Activated gamma-delta T cell (primary cell): ENCODE results near the gene TMEM25.
A peak's percentile ranks its signal among the peaks of the same experiment; 100 is the strongest.
"Not testable (repeated sequence)": the region's sequence is repeated elsewhere in the genome, so short reads cannot be mapped to it uniquely, and the experiment has no call there.

Experiments
- DNase-seq: peaks from one replicate; lab custom pipeline; 2025; lab: John Stamatoyannopoulos, UW

Gene TMEM25

DNA sequence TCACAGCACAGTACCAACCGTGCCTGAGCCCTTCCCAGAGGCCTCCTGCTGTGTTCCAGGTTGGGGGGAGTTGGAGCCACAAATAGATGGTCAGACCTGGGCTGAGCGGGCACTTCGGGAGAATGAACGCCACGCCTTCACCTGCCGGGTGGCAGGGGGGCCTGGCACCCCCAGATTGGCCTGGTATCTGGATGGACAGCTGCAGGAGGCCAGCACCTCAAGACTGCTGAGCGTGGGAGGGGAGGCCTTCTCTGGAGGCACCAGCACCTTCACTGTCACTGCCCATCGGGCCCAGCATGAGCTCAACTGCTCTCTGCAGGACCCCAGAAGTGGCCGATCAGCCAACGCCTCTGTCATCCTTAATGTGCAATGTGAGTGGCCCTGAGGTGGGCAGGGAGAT is 1.1 kb downstream of the TMEM25 start:
- no peak for DNase-seq

DNA sequence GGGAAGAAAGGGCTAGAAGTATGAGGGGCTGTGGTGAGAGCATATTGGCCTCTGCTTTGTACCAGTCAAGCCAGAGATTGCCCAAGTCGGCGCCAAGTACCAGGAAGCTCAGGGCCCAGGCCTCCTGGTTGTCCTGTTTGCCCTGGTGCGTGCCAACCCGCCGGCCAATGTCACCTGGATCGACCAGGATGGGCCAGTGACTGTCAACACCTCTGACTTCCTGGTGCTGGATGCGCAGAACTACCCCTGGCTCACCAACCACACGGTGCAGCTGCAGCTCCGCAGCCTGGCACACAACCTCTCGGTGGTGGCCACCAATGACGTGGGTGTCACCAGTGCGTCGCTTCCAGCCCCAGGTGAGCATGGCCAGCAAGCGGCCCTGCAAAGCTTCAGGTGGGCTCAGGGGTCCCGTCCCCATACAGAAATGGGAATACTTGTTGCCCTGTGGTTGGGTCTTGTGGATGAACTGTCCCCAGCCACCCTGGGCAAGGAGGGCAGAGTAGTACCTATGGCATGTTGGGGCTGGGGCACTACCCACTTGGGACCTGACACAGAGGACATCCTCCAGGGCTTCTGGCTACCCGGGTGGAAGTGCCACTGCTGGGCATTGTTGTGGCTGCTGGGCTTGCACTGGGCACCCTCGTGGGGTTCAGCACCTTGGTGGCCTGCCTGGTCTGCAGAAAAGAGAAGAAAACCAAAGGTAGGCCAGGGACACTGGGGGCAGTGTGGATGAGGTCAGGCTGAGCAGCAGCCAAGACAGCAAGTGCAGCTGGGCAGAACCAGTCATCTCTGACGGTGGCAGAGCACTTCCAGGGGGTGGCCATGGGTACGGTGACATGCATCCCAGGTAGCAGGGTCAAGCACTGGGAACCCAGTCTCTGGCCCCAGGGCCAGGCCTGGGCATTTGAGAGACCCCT is 2.1 kb downstream of the TMEM25 start:
- DNase-seq: no peak

DNA sequence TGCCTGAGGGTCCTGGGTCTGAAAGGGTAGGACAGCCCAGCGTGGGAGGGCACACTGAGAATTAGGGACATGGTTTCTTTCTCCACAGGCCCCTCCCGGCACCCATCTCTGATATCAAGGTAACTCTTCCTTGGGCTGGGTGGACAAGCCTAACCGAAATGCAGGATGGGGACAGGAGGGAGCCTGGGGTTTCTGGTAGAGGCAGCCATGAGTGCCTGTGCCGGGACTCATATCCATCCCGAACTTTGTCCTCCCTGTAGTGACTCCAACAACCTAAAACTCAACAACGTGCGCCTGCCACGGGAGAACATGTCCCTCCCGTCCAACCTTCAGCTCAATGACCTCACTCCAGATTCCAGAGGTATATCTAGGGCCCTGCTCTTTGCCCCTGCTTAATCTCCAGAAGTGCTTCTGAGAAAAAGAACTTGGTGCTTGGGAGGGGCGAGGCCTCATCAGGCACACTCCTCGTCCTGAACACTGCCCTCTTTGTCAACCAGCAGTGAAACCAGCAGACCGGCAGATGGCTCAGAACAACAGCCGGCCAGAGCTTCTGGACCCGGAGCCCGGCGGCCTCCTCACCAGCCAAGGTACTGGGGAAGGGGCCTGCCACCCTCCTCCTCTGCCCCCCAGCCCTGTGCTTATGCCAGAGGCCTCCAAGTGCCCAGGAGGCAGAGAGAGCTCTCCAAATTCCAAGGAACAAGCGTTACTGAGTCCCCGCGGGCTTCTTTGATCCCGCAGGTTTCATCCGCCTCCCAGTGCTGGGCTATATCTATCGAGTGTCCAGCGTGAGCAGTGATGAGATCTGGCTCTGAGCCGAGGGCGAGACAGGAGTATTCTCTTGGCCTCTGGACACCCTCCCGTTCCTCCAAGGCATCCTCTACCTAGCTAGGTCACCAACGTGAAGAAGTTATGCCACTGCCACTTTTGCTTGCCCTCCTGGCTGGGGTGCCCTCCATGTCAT is 3.1 kb downstream of the TMEM25 start:
- DNase-seq: no peak

DNA sequence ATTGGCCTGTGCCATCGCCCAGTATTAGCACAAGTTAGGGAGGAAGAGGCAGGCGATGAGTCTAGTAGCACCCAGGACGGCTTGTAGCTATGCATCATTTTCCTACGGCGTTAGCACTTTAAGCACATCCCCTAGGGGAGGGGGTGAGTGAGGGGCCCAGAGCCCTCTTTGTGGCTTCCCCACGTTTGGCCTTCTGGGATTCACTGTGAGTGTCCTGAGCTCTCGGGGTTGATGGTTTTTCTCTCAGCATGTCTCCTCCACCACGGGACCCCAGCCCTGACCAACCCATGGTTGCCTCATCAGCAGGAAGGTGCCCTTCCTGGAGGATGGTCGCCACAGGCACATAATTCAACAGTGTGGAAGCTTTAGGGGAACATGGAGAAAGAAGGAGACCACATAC is 4.3 kb downstream of the TMEM25 start:
- no peak for DNase-seq

DNA sequence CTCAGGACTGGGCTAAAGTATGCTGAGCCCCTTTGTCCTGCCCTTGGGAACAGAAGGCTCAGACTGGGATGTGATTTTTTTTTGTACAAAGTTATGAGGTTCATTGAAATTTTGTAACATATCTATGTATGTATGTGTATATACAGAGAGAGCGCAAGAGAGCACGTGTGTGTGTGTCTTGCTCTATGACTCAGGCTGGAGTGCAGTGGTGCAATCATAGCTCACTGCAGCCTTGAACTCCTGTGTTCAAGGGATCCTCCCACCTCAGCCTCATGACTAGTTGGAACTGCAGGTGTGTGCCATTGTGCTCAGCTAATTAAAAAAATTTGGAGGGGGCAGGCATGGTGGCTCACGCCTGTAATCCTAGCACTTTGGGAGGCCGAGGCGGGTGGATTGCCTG is 5.7 kb downstream of the TMEM25 start:
- no peak for DNase-seq

DNA sequence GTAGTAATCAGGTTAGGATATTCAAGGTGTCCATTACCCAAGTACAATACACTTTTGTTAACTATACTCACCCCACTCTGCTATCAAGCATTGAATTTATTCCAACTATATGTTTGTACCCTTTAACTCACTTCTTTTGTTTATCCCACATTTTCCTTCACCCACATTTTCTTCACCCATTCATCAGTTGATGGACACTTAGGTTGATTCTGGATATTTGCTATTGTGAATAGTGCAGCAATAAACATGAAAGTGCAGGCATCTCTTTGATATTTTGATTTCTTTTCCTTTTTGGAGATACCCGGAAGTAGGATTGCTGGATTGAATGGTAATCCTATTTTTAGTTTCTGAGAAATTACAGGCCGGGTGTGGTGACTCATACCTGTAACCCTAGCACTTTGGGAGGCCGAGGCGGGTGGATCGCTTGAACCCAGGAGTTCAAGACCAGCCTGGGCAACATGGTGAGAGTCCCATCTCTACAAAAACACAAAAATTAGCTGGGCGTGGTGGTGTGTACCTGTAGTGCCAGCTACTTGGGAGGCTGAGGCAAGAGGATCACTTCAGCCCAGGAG is 6.5 kb downstream of the TMEM25 start:
- DNase-seq: no peak

DNA sequence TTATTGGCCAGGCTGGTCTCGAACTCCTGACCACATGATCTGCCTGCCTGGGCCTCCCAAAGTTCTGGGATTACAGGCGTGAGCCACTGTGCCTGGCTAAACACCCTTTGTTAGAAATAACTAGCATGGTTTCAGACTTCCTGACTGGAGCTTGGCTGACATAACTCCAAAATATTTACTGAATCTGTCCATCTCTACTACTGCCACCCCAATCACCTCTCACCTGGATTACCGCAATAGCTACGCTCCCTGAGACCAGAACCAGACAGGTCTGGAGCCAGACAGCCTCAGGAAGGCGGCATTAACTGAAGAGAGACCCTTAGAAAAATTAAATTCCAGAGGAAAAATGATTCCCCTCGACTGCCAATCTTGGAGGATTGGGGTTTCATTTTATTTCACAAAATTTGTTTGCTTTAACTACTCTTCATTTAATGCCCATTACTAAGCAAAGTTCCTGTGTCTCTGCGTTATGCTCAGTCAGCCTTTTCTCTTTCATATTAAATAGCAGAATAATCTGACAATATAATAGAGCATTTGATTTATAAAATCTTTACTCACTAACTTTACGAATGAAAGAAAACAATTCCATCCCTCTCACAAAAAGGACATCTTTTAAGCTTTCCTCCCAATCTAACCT is 13.1 kb downstream of the TMEM25 start:
- no peak for DNase-seq

DNA sequence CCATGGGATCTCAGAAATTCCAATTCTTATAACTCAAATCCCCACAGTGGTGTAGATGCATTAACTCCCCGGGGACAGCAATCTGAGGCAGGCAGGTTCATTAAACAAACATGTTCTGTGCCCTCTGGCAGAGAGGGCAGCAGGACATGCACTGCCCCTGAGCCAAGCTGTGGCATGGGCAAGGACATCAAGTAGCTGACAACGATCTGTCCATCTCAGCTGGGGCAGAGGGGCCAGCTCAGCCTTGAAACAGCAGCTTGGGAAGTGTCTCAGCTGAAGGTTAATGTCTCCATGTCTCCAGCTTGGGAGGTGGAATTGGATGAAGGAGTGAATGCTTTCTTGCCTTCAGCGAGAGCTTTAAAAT is 13.6 kb downstream of the TMEM25 start:
- DNase-seq: no peak

DNA sequence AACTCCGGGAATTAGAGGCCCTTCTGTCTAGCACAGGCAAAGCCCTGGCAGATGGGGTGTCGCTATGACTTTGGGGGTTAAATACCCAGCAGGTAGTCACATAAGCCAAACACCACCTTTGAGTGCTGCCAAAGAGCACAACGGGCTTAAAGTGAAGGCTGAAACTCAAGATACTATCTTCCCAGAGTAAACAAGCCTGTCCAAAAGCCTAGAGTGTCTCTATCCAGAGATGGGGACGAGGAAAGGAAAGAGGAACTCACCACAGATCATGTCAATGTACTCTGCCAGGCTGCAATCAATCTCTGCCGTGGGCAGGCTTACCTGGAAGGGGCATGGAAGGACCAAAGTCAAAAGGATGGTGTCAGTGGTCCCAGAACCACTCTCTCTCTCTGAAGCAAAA is 14.5 kb downstream of the TMEM25 start:
- no peak for DNase-seq

DNA sequence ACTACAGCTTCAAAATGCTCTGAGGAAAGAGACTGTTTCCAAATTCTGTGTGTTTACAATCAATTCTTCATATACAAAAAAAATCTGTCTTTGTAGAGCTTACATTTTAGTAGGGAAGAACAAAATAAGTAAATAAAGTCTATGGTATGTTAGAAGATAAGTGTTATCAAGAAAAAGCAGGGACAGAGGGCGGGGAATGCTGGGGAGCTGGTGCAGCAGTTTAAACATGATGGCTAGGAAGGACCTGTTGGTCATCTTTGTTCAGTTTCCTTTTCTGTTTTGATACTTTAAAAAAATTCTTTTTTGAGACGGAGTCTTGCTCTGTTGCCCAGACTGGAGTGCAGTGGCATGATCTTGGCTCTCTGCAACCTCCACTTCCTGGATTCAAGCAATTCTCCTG is 16.1 kb downstream of the TMEM25 start:
- no peak for DNase-seq

DNA sequence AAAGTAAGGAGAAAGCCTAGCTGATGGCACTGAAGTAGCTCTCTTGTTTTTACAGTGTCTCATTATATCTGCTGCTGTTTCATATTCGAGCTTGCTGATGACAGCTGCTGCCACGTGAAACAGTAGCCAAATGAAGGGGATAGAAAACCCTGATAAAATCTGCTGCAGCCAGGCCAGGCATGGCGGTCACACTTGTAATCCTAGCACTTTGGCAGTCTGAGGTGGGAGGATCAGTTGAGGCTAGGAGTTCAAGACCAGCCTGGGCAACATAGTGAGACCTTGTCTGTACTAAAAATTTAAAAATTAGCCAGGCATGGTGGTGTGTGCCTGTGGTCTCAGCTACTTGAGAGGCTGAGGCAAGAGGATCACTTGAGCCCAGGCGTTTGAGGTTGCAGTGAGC is 21.3 kb downstream of the TMEM25 start:
- DNase-seq: no peak

DNA sequence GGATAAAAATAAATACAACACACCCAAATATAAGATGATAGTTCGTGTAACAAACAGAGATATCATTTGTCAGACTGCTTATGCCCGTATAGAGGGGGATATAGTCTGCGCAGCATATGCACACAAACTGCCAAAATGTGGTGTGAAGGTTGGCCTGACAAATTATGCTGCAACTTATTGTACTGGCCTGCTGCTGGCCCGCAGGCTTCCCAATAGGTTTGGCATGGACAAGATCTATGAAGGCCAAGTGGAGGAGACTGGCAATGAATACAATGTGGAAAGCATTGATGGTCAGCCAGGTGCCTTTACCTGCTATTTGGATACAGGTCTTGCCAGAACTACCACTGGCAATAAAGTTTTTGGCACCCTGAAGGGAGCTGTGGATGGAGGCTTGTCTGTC is 29.8 kb downstream of the TMEM25 start:
- DNase-seq: no peak

DNA sequence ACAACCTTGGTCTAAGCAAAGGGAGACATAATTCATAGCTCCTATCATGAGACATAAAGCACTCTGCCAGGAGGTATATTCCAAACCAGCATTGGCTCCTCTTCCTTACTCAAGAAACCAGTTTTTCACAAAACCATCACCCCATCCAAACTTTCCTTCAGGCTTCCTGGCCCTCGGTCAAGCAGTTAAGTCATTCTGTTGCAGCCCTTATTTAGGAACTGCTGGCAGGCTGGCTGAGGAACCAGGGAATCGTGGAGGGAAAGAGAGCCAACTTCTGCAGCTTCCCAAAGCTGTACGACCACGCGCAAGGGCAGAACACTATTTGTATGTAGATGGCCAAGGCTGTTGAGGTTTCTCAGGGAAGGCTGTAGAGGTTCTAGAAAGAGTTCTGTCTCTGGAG is 34.1 kb downstream of the TMEM25 start:
- DNase-seq: no peak

DNA sequence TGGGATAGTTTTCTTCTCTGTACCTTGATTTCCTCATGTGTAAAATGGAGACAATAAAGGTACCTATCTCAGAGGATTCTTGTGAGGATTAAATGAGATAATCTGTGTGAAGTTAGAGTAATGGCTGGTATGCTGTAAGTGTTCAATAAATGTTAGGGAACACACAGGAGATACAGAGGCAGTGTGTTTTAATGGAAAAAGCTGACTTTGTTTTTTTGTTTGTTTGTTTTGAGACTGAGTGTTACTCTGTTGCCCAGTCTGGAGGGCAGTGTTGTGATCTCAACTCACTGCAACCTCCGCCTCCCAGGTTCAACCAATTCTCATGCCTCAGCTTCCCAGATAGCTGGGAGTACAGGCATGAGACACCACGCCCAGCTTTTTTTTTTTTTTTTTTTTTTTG is 38.7 kb downstream of the TMEM25 start:
- no peak for DNase-seq

DNA sequence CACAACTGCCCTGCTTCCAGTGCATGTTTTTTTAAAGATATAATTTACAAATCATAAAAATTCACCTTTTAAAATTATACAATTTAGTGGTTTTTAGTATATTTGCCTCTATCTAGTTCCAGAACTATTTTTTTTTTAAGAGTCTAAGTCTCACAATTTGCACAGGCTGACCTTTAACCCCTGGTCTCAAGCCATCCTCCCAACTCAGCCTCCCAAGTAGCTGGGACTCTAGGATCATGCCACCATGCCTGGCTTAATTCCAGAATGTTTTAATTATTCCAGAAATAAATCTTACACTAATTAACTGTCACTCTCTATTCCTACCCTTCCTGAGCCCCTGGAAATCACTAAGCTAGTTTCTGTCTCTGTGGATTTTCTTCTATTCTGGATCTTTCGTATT is 39.8 kb downstream of the TMEM25 start:
- DNase-seq: no peak

DNA sequence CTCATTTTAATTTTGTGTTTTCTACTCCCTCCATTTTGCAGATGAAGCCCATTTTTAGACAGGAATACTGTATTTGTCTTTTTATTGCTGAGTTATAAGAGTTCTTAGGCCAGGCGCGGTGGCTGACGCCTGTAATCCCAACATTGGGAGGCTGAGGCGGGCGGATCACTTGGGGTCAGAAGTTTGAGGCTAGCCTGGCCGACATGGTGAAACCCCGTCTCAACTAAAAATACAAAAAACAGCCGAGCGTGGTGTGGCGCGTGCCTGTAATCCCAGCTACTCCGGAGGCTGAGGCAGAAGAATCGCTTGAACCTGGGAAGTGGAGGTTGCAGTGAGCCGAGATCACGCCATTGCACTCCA is 40.7 kb downstream of the TMEM25 start:
- not testable (repeated sequence) for DNase-seq

DNA sequence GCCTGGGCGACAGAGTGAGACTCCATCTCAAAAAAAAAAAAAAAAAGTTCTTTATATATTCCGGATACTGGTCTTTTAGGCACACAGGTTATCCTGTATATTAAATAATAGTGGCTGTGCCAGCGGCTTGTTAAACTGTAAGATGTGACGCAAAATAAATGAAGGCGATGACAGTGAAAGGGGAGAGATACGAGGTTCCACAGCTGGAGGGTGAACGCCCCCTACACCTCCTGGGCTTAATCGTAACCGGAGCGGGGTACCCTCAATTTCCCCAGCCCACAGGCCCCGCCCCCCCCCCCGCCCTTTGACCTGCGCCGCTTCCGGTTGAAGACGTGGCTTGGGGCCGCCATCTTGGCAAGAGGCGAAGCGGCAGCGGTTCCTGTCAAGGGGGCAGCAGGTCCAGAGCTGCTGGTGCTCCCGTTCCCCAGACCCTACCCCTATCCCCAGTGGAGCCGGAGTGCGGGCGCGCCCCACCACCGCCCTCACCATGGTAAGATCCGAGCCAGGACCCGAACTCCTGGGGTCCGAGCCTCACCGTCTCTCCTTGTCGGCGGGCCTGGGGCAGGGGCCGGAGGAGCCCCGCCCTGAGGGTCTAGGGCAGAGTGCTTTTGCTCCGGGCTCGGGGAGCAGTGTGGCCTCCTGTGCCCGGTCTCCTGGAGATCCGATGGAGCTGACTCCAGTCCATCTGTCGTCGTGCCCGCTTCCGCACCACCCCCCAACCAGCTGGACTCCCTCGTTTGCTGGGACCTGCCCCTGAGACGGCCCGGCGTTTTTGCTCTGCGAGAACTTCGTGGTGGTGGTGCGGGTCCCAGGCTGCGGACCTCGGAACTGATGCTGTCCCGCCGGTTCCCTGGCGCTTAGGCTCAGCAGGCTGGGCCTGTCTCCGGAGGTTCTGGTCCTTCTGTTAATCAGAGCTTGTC is 41.3 kb downstream of the TMEM25 start, which contains the start of gene ARCN1:
TSS of gene ARCN1 (plus strand) at position 349 of the 920 bp plus-strand sequence. CDS start at position 488, 139 bp downstream.
- DNase-seq: peak; percentile 46

DNA sequence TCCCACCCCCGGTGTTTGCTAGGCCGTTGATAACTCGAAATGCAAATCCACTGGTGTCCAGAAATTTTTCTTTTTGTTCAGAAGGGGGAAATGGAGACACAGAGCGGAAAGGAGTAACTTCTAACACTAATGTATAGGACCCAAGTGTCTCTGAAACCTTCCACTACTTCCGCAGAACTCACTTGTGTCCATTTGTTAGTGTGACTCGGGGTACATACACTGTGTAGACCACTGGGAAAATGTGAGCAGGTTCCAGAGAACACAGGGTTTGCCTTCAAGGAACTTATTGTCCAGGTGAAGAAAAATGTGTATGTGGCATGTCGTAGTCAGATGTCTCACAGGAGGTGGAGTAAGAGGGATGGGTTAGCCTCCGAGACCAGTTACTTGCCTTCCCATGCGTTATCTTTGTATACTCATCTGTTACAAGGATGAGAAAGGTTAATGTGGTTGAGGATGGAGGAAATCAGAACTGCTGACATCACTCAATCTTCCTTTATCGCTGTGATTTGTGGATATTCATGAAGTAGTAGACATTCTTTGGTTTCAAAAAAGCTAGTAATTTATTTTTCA is 42.1 kb downstream of the TMEM25 start:
- DNase-seq: no peak

DNA sequence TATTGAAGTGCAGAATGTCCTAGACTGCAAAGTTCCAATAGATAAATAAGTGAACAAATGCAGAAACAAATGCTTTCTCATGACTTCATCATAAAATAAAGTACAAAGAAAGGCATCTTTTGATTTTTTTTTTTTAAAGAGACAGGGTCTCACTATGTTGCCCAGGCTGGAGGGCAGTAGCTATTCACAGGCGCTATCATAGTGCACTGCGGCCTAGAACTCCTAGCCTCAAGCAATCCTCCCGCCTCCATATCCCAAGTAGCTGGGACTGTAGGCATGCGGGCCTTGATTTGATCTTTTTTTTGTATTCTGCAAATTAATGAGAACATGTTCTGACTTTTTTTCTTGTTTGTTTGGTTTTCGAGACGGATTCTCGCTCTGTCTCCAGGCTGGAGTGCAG is 43.6 kb downstream of the TMEM25 start:
- no peak for DNase-seq

DNA sequence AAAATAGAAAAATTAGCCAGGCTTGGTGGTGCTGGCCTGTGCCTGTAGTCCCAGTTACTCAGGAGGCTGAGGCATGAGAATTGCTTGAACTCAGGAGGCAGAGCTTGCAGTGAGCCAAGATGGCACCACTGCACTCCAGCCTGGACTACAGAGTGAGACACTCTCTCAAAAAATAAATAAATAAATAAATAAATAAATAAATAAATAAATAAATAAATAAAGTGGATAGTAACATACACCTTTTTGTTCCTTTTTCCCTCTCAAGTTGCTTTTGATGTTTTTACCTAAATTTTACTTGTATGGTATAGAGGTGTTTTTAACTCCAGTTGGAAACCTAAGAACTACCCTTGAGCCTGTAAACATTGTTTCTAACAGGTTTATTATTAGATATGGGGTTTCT is 47.0 kb downstream of the TMEM25 start:
- not testable (repeated sequence) for DNase-seq

DNA sequence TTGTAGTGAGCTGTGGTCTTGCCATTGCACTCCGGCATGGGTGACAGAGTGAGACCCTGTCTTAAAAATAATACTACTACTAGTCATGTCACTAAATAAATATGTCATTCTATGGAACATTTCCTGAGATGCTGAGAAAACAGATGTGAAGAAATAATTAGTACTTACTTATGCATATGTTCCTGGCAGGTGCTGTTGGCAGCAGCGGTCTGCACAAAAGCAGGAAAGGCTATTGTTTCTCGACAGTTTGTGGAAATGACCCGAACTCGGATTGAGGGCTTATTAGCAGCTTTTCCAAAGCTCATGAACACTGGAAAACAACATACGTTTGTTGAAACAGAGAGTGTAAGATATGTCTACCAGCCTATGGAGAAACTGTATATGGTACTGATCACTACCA is 50.1 kb downstream of the TMEM25 start:
- no peak for DNase-seq
